Activated naive CD8-positive, alpha-beta T cell treated with anti-CD3 and anti-CD28 coated beads for 36 hours (primary cell): Measurements from ENCODE around the gene ELMO3. TPM values are rescaled to one million over a fixed set of nuclear protein-coding genes. Genes with fewer than 3 reads are reported as not detected.
A peak's percentile ranks its signal among the peaks of the same experiment; 100 is the strongest.

Experiments used
- DNase-seq: peaks from one replicate; pipeline ENCODE4 v3.0.0; 2021
- H3K27ac Mint-ChIP-seq: one replicate; pipeline ENCODE4 v1.8.0; 2022; ENCODE audit warnings: mild to moderate bottlenecking, moderate library complexity, mixed read lengths
- H3K27me3 Mint-ChIP-seq: one replicate; pipeline ENCODE4 v1.8.0; 2022; ENCODE audit warnings: mild to moderate bottlenecking, mixed read lengths
- H3K36me3 Mint-ChIP-seq: one replicate; pipeline ENCODE4 v1.8.0; 2021; ENCODE audit warnings: mild to moderate bottlenecking, mixed read lengths
- H3K4me1 Mint-ChIP-seq: one replicate; pipeline ENCODE4 v1.8.0; 2021; ENCODE audit warnings: mixed read lengths
- H3K4me3 Mint-ChIP-seq: one replicate; pipeline ENCODE4 v1.8.0; 2022; ENCODE audit warnings: mild to moderate bottlenecking, moderate library complexity, mixed read lengths
- H3K9me3 Mint-ChIP-seq: one replicate; pipeline ENCODE4 v1.8.0; 2022; ENCODE audit warnings: mixed read lengths
- total RNA-seq, 2 experiments: library from RNA; stranded (reverse); gene quantifications; one replicate each; pipeline ENCODE4 v1.2.3, GENCODE V29; 2021

ELMO3 gene
- total RNA-seq, 2 experiments from 2014 or later = 4.3 to 4.5 TPM

DNA sequence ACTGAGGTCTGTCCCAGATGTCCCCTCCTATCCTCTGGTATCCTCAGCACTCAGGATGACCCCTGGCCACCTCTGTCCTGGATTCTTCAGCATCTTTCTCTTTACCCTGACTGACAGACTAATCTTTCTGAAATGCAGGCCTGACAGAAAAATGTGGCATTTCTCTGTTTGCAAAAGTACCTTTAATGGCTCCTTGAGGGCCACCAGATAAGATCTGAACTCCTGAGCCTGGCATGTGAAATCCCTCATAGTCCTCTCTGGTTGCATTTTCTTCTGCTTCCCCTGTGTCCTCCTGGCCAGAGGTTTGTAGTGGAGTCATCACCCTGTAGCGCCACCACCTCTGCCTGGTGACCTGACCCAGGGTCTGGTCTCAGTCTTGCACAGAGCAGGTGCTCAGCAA lies 2.0 kb upstream of the ELMO3 start:
- DNase-seq = no peak
- Mint-ChIP-seq H3K36me3 (peaks cover 44% of the 10 kb centered on the region), H3K27me3 (no peaks in the 10 kb centered on the region), H3K4me1 (peaks cover 23% of the 10 kb centered on the region), H3K4me3 (no peak overlapping the region), H3K27ac (no peak overlapping the region), H3K9me3 (no peaks in the 10 kb centered on the region)

DNA sequence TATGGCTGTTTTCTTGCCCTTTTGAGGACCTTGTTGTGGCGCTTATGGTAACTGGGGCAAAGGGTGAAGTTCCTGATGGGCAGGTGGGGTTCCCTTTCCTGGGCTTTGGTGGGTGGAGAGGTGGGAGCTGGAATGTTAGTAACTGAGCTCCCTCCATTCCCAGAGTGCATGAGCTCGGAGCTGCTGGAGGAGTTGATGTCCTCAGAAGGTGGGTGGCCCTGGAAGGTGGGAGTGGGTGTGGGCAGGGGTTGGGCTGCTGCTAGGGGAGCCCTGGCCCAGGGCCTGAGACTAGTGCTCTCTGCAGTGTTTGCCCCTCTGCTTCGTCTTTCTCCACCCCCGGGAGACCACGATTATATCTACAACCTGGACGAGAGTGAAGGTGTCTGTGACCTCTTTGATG lies 1.2 kb upstream of the ELMO3 start:
- Mint-ChIP-seq H3K9me3 (no peaks in the 10 kb centered on the region), H3K27ac (no peak overlapping the region), H3K36me3 (peaks cover 40% of the 10 kb centered on the region), H3K27me3 (no peaks in the 10 kb centered on the region), H3K4me3 (no peak overlapping the region), H3K4me1 (peaks cover 21% of the 10 kb centered on the region)
- no peak for DNase-seq

DNA sequence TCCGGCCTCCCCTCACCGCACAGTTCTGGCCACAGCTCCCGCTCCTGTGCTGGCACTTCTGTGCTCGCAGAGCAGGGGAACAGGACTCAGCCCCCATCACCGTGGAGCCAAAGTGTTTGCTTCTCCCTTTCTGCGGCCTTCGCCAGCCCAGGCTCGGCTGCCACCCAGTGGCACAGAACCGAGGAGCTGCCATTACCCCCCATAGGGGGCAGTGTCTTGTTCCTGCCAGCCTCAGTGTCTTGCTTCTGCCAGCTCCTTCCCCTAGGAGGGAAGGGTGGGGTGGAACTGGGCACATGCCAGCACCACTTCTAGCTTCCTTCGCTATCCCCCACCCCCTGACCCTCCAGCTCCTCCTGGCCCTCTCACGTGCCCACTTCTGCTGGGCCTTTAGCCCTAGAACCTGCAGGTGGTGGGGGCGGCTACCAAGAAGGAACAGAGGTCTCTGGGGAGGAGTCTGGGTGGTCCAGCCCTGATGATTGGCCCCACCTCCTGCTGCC lies 645 bp upstream of the ELMO3 start:
- H3K9me3 Mint-ChIP-seq = no peaks in the 10 kb centered on the region
- H3K27ac Mint-ChIP-seq = no peak overlapping the region
- no peak for DNase-seq
- H3K4me1 Mint-ChIP-seq = peaks cover 17% of the 10 kb centered on the region
- peaks cover 34% of the 10 kb centered on the region for H3K36me3 Mint-ChIP-seq
- no peak overlapping the region for H3K4me3 Mint-ChIP-seq
- no peaks in the 10 kb centered on the region for H3K27me3 Mint-ChIP-seq

DNA sequence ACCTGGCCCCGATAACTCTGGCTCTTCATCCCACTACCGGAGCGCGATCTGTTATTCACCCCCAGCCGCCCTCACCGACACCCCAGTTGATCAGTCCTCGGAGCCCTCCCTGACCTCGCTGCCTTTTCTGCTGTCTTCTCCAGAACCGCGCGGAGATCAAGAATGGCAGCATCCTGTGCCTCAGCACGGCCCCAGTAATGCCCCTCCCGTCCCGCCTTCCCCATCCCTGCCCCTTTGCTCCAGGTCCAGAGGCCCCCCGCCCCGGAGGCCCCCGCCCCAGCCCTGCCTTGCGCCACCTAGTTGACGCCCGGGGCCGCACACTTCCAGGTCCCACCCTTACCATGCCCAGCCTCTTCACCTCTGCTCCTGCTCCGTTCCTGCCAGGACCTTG lies 872 bp downstream of the ELMO3 start:
- Mint-ChIP-seq H3K27me3 (no peaks in the 10 kb centered on the region), H3K4me1 (peaks cover 9% of the 10 kb centered on the region), H3K27ac (peak overlapping the region; percentile 48), H3K4me3 (no peak overlapping the region), H3K36me3 (peaks cover 24% of the 10 kb centered on the region), H3K9me3 (no peaks in the 10 kb centered on the region)
- DNase-seq = no peak

DNA sequence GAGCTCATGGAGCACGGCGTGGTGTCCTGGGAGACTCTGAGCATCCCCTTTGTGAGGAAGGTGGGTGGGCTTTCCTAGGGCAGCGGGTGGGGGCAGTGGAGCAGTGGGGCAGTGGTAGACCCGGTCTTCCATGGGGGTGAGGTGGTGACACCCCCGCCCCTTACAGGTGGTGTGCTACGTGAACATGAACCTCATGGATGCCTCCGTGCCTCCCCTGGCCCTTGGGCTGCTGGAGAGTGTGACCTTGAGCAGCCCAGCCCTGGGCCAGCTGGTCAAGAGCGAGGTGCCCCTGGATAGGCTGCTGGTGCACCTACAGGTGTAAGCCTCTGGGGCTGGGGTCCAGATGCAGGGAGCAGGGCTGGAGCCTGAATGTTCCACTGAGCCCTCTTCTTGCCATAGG lies 1.6 kb downstream of the ELMO3 start:
- H3K27me3 Mint-ChIP-seq = no peaks in the 10 kb centered on the region
- H3K27ac Mint-ChIP-seq = no peak overlapping the region
- peaks cover 9% of the 10 kb centered on the region for H3K4me1 Mint-ChIP-seq
- DNase-seq = no peak
- H3K9me3 Mint-ChIP-seq = no peaks in the 10 kb centered on the region
- no peak overlapping the region for H3K4me3 Mint-ChIP-seq
- peaks cover 17% of the 10 kb centered on the region for H3K36me3 Mint-ChIP-seq

DNA sequence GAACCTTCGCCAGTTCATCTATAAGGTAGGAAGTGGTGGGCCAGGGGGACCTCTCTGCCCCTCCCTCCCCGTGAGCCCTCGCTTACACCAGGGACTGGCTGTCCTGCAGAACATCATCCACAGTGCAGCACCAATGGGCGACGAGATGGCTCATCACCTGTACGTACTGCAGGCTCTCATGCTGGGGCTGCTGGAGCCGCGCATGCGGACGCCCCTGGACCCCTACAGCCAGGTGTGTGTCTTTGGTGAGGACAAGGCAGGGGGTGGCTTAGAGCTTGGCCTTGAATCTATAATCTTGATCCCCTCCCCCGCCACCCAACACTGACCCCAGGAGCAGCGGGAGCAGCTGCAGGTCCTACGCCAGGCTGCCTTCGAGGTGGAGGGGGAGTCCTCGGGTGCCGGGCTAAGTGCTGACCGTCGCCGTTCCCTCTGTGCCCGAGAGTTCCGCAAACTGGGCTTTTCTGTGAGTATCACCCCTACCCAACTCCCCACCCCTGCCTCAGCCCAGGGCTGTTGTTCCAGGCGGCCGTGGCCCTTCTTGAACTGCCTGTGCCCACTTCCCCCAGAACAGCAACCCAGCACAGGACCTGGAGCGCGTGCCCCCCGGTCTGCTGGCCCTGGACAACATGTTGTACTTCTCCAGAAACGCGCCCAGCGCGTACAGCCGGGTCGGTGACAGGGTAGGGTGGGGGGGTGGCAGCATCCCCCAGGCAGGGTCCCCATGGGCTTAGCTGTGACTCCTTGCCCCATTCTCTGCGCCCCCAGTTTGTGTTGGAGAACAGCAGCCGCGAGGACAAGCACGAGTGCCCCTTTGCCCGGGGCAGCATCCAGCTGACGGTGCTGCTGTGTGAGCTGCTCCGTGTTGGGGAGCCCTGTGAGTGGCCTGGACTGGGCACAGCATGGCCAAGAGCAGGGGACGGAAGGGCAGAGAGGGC lies 2.7 kb downstream of the ELMO3 start:
- Mint-ChIP-seq H3K9me3 (no peaks in the 10 kb centered on the region), H3K4me1 (peaks cover 2% of the 10 kb centered on the region), H3K4me3 (no peak overlapping the region), H3K36me3 (peaks cover 7% of the 10 kb centered on the region), H3K27ac (no peak overlapping the region), H3K27me3 (no peaks in the 10 kb centered on the region)
- no peak for DNase-seq

DNA sequence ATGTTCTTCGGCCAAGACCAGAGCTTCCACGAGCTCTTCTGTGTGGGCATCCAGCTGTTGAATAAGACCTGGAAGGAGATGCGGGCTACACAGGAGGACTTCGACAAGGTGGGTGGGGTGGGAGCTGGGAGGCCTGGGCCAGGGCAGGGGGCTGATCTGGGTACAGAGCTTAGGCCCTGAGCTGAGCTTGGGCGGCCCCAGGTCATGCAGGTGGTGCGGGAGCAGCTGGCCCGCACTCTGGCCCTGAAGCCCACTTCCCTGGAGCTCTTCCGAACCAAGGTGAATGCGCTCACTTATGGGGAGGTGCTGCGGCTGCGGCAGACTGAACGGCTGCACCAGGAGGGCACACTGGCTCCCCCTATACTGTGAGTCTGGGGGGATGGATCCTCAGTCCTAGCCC lies 3.5 kb downstream of the ELMO3 start:
- DNase-seq = no peak
- Mint-ChIP-seq H3K4me3 (no peak overlapping the region), H3K36me3 (peaks cover 3% of the 10 kb centered on the region), H3K27ac (no peak overlapping the region), H3K9me3 (no peaks in the 10 kb centered on the region), H3K4me1 (no peaks in the 10 kb centered on the region), H3K27me3 (no peaks in the 10 kb centered on the region)

DNA sequence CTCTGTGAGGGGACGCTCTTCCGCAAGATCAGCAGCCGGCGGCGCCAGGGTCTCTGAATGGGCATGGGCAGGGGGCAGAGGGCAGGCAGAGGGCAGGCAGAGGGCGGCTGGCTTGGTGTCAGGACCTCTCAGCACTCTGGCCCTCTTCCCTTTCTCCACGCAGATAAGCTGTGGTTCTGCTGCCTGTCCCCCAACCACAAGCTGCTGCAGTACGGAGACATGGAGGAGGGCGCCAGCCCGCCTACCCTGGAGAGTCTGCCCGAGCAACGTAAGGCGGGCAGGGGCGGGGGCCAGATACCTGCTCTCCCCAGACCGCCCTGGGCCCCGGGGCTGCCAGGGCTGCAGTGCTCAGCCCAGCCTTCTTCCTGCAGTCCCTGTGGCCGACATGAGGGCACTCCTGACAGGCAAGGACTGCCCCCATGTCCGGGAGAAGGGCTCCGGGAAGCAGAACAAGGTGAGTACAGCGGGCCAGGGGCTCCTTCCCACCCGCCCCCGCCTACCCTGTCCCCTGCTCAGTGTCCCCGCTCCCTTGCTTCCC lies 4.1 kb downstream of the ELMO3 start:
- H3K27me3 Mint-ChIP-seq = no peaks in the 10 kb centered on the region
- peaks cover 3% of the 10 kb centered on the region for H3K36me3 Mint-ChIP-seq
- no peak overlapping the region for H3K4me3 Mint-ChIP-seq
- no peaks in the 10 kb centered on the region for H3K9me3 Mint-ChIP-seq
- no peak for DNase-seq
- no peak overlapping the region for H3K27ac Mint-ChIP-seq
- no peaks in the 10 kb centered on the region for H3K4me1 Mint-ChIP-seq

DNA sequence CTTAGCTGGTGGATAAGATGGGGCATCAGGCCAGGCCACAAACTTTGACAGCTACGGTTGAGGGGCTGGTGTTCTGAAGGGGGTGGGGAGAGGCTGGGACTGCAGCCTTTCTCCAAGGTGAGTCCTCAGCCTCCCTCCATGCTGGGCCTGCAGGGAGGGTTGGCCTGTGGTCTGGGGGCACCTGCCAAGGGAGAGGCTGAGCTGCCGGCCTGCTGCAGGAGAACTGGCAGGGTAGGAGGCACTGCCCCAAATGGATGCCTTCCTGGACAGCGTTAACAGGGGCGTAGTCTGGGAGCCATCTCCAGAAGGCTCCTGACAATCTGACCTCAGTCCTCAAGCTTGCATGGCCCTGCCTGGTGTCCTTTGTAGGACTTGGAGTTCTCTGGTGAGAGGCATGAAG lies 5.1 kb downstream of the ELMO3 start:
- peaks cover 3% of the 10 kb centered on the region for H3K36me3 Mint-ChIP-seq
- H3K9me3 Mint-ChIP-seq = no peaks in the 10 kb centered on the region
- no peak overlapping the region for H3K4me3 Mint-ChIP-seq
- no peaks in the 10 kb centered on the region for H3K27me3 Mint-ChIP-seq
- no peak overlapping the region for H3K27ac Mint-ChIP-seq
- no peaks in the 10 kb centered on the region for H3K4me1 Mint-ChIP-seq
- no peak for DNase-seq

DNA sequence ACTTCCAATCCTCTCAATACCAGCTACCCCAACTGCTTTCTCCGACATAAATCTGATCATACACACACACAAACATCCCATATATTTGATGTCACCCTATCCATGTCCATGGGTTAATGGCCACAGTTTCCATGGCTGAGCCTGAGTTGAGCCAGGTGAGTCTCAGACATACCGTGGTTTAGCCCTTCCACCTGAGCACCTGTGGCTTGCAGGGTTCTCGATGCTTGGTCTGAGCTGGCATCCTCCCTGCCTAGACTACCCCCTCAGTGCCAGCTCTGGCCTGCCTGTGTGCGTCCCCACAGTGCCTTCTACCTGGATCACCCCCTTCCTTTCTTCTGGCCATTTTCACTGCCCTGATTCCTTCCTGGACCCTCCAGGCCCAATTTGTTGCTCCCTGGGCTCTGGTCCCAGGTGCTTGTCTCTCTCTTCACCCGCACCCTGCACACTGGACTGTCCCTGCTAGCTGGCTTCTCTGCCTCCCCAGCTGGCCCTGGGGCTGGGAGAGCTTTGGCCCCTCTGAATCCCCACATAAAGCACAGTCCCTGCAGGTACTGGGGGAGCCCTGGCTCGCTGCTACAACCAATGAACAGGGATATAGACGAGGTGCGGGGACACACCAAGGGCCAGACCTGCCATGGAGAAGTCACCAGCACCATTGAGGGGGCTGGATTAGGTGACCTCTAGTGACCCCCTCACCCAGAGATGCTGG lies 7.4 kb downstream of the ELMO3 start:
- Mint-ChIP-seq H3K4me1 (no peaks in the 10 kb centered on the region), H3K36me3 (no peaks in the 10 kb centered on the region), H3K27ac (peak overlapping the region; percentile 16), H3K27me3 (no peaks in the 10 kb centered on the region), H3K9me3 (no peaks in the 10 kb centered on the region), H3K4me3 (no peak overlapping the region)
- DNase-seq = no peak

DNA sequence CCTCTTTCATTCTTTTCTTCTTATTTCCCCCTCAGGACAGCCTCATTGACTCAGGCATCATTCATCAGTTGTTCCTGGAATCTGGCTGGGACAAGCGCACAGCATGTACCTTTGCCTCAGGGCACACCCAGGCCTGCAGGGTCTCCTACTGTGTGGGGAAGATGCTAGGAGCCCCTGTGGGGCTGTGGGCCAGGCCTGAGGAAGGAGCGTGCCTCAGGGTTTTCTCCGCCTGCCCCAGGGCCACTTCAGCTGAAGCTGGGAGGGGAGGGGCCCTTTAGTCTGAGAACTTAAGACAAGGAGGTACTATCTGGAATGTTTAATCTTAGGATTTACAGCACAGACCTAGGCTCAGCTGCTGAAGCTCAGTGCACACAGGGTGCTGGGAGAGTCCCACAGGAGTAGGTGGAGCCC lies 7.9 kb downstream of the ELMO3 start:
- Mint-ChIP-seq H3K4me3 (no peak overlapping the region), H3K36me3 (no peaks in the 10 kb centered on the region), H3K4me1 (no peaks in the 10 kb centered on the region), H3K9me3 (no peaks in the 10 kb centered on the region), H3K27me3 (no peaks in the 10 kb centered on the region), H3K27ac (no peak overlapping the region)
- no peak for DNase-seq

DNA sequence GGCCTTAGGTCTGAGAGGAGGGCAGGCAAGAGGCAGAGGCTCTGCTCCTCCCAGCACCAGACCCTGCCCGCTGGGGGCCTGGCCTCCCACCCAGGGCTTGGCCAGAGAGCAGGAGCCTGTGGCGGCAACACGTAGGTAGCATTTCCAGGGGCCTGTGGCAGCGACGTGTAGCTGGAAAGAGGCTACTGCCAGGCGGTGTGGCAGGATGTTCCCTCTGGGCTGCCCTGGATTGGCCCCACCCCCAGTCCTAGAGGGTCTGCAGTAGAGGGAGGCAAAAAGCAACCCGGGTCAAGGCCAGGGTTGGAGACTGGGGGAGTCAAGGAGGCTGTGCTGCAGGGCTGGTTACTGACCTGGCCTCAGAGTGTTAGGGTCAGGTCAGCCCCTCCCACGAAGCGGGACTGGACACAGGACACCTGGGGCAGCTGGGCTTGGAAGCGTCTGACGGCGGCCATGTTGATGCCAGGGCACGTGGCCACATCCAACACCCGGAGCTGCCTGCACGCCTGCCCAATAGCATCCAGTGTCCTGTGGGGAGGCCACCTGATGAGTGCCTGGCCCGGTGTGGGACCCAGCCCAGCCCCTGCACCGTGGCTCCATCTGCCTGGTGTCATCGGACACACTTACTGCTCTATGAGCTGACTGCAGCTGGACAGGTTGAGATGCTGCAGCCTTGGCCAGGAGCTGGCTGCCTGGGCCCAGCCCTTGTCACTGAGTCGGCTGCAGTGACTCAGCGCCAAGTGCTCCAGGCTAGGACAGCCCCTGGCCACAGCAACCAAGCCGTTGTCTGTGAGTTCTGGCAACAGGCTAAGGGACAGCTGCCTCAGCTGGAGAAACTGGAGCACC lies 8.5 kb downstream of the ELMO3 start:
- no peaks in the 10 kb centered on the region for H3K27me3 Mint-ChIP-seq
- H3K36me3 Mint-ChIP-seq = no peaks in the 10 kb centered on the region
- H3K4me3 Mint-ChIP-seq = no peak overlapping the region
- no peaks in the 10 kb centered on the region for H3K9me3 Mint-ChIP-seq
- DNase-seq = no peak
- H3K27ac Mint-ChIP-seq = no peak overlapping the region
- H3K4me1 Mint-ChIP-seq = no peaks in the 10 kb centered on the region

DNA sequence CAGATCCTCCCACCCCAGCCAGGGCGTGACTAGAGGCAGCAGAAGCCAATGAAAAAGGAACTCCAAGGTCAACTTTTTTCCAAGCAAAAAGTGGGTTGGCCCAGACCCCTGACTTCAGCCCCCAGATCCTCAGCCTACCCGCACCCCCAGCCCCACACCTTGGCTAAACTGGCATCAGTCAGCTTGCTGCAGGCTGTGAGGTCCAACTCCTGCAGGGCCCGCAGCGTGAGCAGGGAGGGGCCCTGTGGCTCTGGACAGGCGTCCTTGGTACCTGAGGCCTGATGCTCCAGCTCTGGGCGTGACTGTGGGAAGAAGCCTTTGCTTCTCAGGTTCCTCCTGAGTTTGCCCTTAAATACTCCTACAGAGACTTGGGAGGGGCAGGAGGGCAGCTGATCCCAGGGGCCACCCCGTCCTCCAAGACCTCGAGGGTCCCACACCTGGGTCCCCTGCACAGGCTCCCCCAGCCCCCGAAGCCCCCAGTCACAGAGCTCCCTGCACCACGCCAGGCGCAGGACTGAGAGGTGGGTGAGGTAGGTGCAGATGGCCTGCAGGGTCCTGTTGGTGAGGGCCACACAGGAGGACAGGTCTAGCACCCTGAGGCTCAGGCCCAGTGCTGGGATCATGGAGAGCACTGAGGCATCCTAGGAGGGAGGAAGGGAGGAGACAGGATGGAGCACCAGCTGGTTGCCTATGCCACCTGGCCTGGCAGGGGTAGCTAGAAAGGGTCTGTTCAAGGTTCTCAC lies 9.4 kb downstream of the ELMO3 start:
- no peaks in the 10 kb centered on the region for H3K9me3 Mint-ChIP-seq
- H3K27ac Mint-ChIP-seq = no peak overlapping the region
- DNase-seq = no peak
- H3K36me3 Mint-ChIP-seq = no peaks in the 10 kb centered on the region
- no peaks in the 10 kb centered on the region for H3K4me1 Mint-ChIP-seq
- no peaks in the 10 kb centered on the region for H3K27me3 Mint-ChIP-seq
- H3K4me3 Mint-ChIP-seq = no peak overlapping the region

DNA sequence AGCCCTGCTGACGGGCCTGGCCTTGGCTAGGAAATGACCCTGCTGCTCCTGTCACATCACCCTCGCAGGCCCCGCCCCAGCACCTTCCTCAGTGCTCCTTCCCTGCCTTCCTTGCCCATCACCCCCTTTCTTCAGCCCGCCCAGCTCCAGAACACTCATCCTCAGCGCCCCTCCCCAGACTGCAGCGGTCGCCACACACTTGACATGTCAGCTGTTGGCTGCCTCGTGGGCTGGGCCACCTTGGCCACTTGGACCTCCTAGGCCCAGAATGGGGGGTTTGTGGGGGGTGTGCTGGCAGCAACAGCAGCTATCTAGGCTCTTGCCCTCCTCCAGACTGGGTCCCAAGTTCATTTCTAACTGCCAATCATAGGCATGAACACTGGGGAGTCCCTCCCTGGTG lies 10.6 kb downstream of the ELMO3 start:
- Mint-ChIP-seq H3K27me3 (no peaks in the 10 kb centered on the region), H3K9me3 (no peaks in the 10 kb centered on the region), H3K27ac (no peak overlapping the region), H3K4me3 (no peak overlapping the region), H3K36me3 (no peaks in the 10 kb centered on the region), H3K4me1 (no peaks in the 10 kb centered on the region)
- no peak for DNase-seq
